CD14-positive monocyte (primary cell): ENCODE measurements around the gene KIF1A. TPM values are rescaled to one million over a fixed set of nuclear protein-coding genes. Genes with fewer than 3 reads are reported as not detected.

Experiments used
- DNase-seq, 3 donors: peaks; one replicate each; pipeline ENCODE4 v3.0.0-alpha.2; 2011 to 2022
- H2AFZ ChIP-seq: 2 replicates; pipeline ENCODE4 v1.6.0; 2012; ENCODE audit warnings: mild to moderate bottlenecking, low read depth, low read length, inconsistent platforms; ENCODE audit not compliant: insufficient read depth, poor library complexity, severe bottlenecking
- H3K27ac ChIP-seq, 2 donors: 1 replicate in 1 of 2; 2 replicates in 1 of 2; pipeline ENCODE4 v1.5.1; 2012 to 2013; ENCODE audit warnings: low read length in 2 of 2, control low read depth in 1 of 2, inconsistent platforms in 1 of 2, low read depth in 1 of 2, mild to moderate bottlenecking in 1 of 2
- H3K27me3 ChIP-seq, 2 donors: one replicate each; pipeline versions ENCODE4 v1.6.0 to v1.6.1; 2011 to 2013; ENCODE audit warnings: low read length in 2 of 2; ENCODE audit not compliant: control insufficient read depth in 2 of 2, insufficient read depth in 2 of 2
- H3K36me3 ChIP-seq, 2 donors: replicated peaks in 1 of 2; 1 replicate in 1 of 2; 2 replicates in 1 of 2; pipeline versions ENCODE4 v1.5.1 to v1.6.1; 2012 to 2013; ENCODE audit warnings: low read length in 2 of 2, control low read depth in 1 of 2, inconsistent platforms in 1 of 2, mild to moderate bottlenecking in 1 of 2; ENCODE audit not compliant: insufficient read depth in 2 of 2, control insufficient read depth in 1 of 2
- H3K4me1 ChIP-seq, 2 donors: 1 replicate in 1 of 2; 2 replicates in 1 of 2; pipeline versions ENCODE4 v1.5.1 to v1.6.1; 2012 to 2013; ENCODE audit warnings: low read length in 2 of 2, control low read depth in 1 of 2, inconsistent platforms in 1 of 2, mild to moderate bottlenecking in 1 of 2, moderate library complexity in 1 of 2; ENCODE audit not compliant: insufficient read depth in 2 of 2, control insufficient read depth in 1 of 2
- H3K4me2 ChIP-seq: replicated peaks from 2 replicates; pipeline ENCODE3; 2012; ENCODE audit warnings: low read length, moderate library complexity, mild to moderate bottlenecking; ENCODE audit not compliant: poor library complexity, severe bottlenecking; ENCODE audit errors: extremely low read depth
- H3K4me3 ChIP-seq, 3 experiments: fragments of 200-600 bp in 1 of 3; sonication (generic) in 1 of 3; replicated peaks in 1 of 3; 1 replicate in 2 of 3; 2 replicates in 1 of 3; pipeline ENCODE4 v1.5.1; 2011 to 2013; ENCODE audit warnings: low read length in 3 of 3, mild to moderate bottlenecking in 3 of 3, control low read depth in 2 of 3, low read depth in 2 of 3, inconsistent platforms in 1 of 3, moderate library complexity in 1 of 3
- H3K79me2 ChIP-seq: 2 replicates; pipeline ENCODE4 v1.6.0; 2012; ENCODE audit warnings: mild to moderate bottlenecking, control low read depth, inconsistent platforms, low read length, moderate library complexity; ENCODE audit not compliant: insufficient read depth
- H3K9ac ChIP-seq: 2 replicates; pipeline ENCODE4 v1.6.0; 2017; ENCODE audit warnings: low read length, mild to moderate bottlenecking; ENCODE audit not compliant: insufficient read depth, poor library complexity, severe bottlenecking
- H3K9me3 ChIP-seq, 2 donors: replicated peaks in 1 of 2; 1 replicate in 1 of 2; 2 replicates in 1 of 2; pipeline versions ENCODE4 v1.5.1 to v1.6.1; 2012 to 2013; ENCODE audit warnings: low read length in 2 of 2, control low read depth in 1 of 2; ENCODE audit not compliant: control insufficient read depth in 1 of 2, insufficient read depth in 1 of 2
- H4K20me1 ChIP-seq: 2 replicates; pipeline ENCODE4 v1.6.0; 2012; ENCODE audit warnings: mild to moderate bottlenecking, low read length, control low read depth, moderate library complexity; ENCODE audit not compliant: insufficient read depth
- H3K27ac Mint-ChIP-seq, 7 donors: one replicate each; pipeline ENCODE4 v1.8.0; 2020; ENCODE audit warnings: mild to moderate bottlenecking in 7 of 7, mixed read lengths in 7 of 7, moderate library complexity in 6 of 7, inconsistent platforms in 2 of 7
- H3K27me3 Mint-ChIP-seq, 3 donors: one replicate each; pipeline ENCODE4 v1.8.0; 2021 to 2022; ENCODE audit warnings: low read depth in 3 of 3, mild to moderate bottlenecking in 3 of 3, mixed read lengths in 3 of 3, moderate library complexity in 3 of 3, inconsistent platforms in 1 of 3
- H3K36me3 Mint-ChIP-seq, 2 donors: one replicate each; pipeline ENCODE4 v1.8.0; 2020; ENCODE audit warnings: mixed read lengths in 2 of 2, inconsistent platforms in 1 of 2, mild to moderate bottlenecking in 1 of 2
- H3K4me1 Mint-ChIP-seq: one replicate; pipeline ENCODE4 v1.8.0; 2020; ENCODE audit warnings: mild to moderate bottlenecking, mixed read lengths
- H3K4me3 Mint-ChIP-seq, 2 donors: one replicate each; pipeline ENCODE4 v1.8.0; 2020; ENCODE audit warnings: mild to moderate bottlenecking in 2 of 2, mixed read lengths in 2 of 2, moderate library complexity in 1 of 2
- H3K9me3 Mint-ChIP-seq, 7 donors: one replicate each; pipeline ENCODE4 v1.8.0; 2020 to 2022; ENCODE audit warnings: mixed read lengths in 7 of 7, mild to moderate bottlenecking in 6 of 7, moderate library complexity in 6 of 7, inconsistent platforms in 2 of 7
- WGBS: methylation state at CpG from one replicate; pipeline ENCODE4 v1.1.5; 2013; ENCODE audit warnings: missing lambda C conversion rate; ENCODE audit not compliant: insufficient coverage; 5-methylcytosine and 5-hydroxymethylcytosine counted together
- intact Hi-C, 2 donors: fragments of 100-400 bp; cut with micrococcal nuclease; formaldehyde crosslinking; loops; one replicate each; pipeline versions ENCODE4 v1.15.0 to v1.15.1; 2023
- polyA plus RNA-seq, 3 donors: library from polyadenylated mRNA; depleted of rRNA in 1 of 3; unstranded in 2 of 3; stranded (reverse) in 1 of 3; fragments of 300-500 nt in 2 of 3; fragments of >200 nt in 1 of 3; fragmentation: Illumina TruSeq in 2 of 3; gene quantifications; 1 replicate in 2 of 3; 2 replicates in 1 of 3; pipeline ENCODE4 v1.2.3, GENCODE V29; 2012 to 2021
- TF ChIP-seq, protein P1 (sequence below): fragments of 200-600 bp; IDR thresholded peaks from one replicate; pipeline ENCODE4 v1.8.0; 2022; ENCODE audit warnings: antibody characterized with exemption, mild to moderate bottlenecking

The KIF1A gene
- polyA plus RNA-seq, 3 donors: not detected

GRCh38 chr2:240702640-240703011 lies 117.4 kb downstream of the KIF1A start:
- H3K79me2 ChIP-seq: no peaks in the 10 kb centered on the region
- H3K4me1 ChIP-seq: peaks cover 14 to 17% of the 10 kb centered on the region in 2 donors
- no peak overlapping the region for H2AFZ ChIP-seq
- H3K9me3 Mint-ChIP-seq: no peaks in the 10 kb centered on the region
- H3K27me3 ChIP-seq: no peaks in the 10 kb centered on the region
- no peaks in the 10 kb centered on the region for H3K36me3 Mint-ChIP-seq
- no peak overlapping the region for H3K4me3 Mint-ChIP-seq
- H3K27me3 Mint-ChIP-seq: peaks cover 5 to 7% (median 6%) of the 10 kb centered on the region in 3 donors
- TF ChIP-seq, protein P1, sequence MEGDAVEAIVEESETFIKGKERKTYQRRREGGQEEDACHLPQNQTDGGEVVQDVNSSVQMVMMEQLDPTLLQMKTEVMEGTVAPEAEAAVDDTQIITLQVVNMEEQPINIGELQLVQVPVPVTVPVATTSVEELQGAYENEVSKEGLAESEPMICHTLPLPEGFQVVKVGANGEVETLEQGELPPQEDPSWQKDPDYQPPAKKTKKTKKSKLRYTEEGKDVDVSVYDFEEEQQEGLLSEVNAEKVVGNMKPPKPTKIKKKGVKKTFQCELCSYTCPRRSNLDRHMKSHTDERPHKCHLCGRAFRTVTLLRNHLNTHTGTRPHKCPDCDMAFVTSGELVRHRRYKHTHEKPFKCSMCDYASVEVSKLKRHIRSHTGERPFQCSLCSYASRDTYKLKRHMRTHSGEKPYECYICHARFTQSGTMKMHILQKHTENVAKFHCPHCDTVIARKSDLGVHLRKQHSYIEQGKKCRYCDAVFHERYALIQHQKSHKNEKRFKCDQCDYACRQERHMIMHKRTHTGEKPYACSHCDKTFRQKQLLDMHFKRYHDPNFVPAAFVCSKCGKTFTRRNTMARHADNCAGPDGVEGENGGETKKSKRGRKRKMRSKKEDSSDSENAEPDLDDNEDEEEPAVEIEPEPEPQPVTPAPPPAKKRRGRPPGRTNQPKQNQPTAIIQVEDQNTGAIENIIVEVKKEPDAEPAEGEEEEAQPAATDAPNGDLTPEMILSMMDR: no peak
- H3K27ac Mint-ChIP-seq: no peak overlapping the region
- H3K9ac ChIP-seq: no peak overlapping the region
- H3K36me3 ChIP-seq: no peaks in the 10 kb centered on the region
- no peak overlapping the region for H3K4me3 ChIP-seq
- H4K20me1 ChIP-seq: no peaks in the 10 kb centered on the region
- H3K9me3 ChIP-seq: no peaks in the 10 kb centered on the region
- intact Hi-C loops: loop anchor here (5.0 kb wide), 1 partner anchor 190 kb away; no protein-coding TSS in a partner anchor
- H3K4me1 Mint-ChIP-seq: peaks cover 21% of the 10 kb centered on the region
- DNase-seq: no peak
- 97% methylated on average over 9 of the region's 9 CpGs for WGBS
- no peak overlapping the region for H3K4me2 ChIP-seq
- H3K27ac ChIP-seq: no peak overlapping the region

- Histone ChIP-seq H3K4me3 (no peak overlapping the region), H3K79me2 (no peaks in the 10 kb centered on the region), H2AFZ (no peak overlapping the region), H3K9ac (no peak overlapping the region), H4K20me1 (no peaks in the 10 kb centered on the region), H3K27me3 (no peaks in the 10 kb centered on the region), H3K9me3 (no peaks in the 10 kb centered on the region), H3K4me2 (no peak overlapping the region), H3K36me3 (no peaks in the 10 kb centered on the region), H3K27ac (no peak overlapping the region), H3K4me1 (peaks cover 14 to 17% of the 10 kb centered on the region in 2 donors)
- peaks cover 19% of the 10 kb centered on the region for H3K4me1 Mint-ChIP-seq
- no peak overlapping the region for H3K4me3 Mint-ChIP-seq
- H3K9me3 Mint-ChIP-seq: no peaks in the 10 kb centered on the region
- intact Hi-C loops: loop anchor here (5.0 kb wide), 1 partner anchor 190 kb away; no protein-coding TSS in a partner anchor
- no peaks in the 10 kb centered on the region for H3K36me3 Mint-ChIP-seq
- peak overlapping the region in 1 of 7 donors; percentile 59 for H3K27ac Mint-ChIP-seq
- H3K27me3 Mint-ChIP-seq: peaks cover 5 to 7% (median 6%) of the 10 kb centered on the region in 3 donors
- no peak for DNase-seq
- 97% methylated on average over 16 of the region's 30 CpGs for WGBS
- TF ChIP-seq, protein P1: no peak
Observed at GRCh38 chr2:240701736-240702639, 118.0 kb downstream of the KIF1A start.
